ENCODE results near the gene ALDH1B1. TPM values are rescaled to one million over a fixed set of nuclear protein-coding genes. Genes with fewer than 3 reads are reported as not detected.

Gene ALDH1B1
- total RNA-seq, 4 donors from 2014 or later: 2.2 to 4.3 (median 3.4) TPM

- Histone ChIP-seq H3K9me3 (no peaks in the 10 kb centered on the region), H3K36me3 (no peaks in the 10 kb centered on the region), H3K4me3 (no peak overlapping the region), H3K4me1 (peaks cover 6% of the 10 kb centered on the region), H3K27me3 (peaks cover 47% of the 10 kb centered on the region), H3K27ac (no peak overlapping the region)
- DNase-seq (ENCODE audit: low spot score in 2 of 2): no peak
- WGBS: 69% methylated on average over 8 of the region's 8 CpGs
- peak in 1 of 2 donors; percentile 24 for TF ChIP-seq CTCF (IDR thresholded peaks at IDR 0.05)
- TF ChIP-seq EP300 (IDR thresholded peaks at IDR 0.05): no peak
These were observed 24.8 kb downstream of the ALDH1B1 start for GRCh38 chr9:38417003-38417945.

- Histone ChIP-seq H3K36me3 (no peaks in the 10 kb centered on the region), H3K27me3 (peaks cover 48% of the 10 kb centered on the region), H3K9me3 (no peaks in the 10 kb centered on the region), H3K27ac (no peak overlapping the region), H3K4me3 (no peak overlapping the region), H3K4me1 (peaks cover 6% of the 10 kb centered on the region)
- TF ChIP-seq POLR2A (IDR thresholded peaks at IDR 0.05) (no peak), EP300 (IDR thresholded peaks at IDR 0.05) (no peak), POLR2AphosphoS5 (IDR thresholded peaks at IDR 0.05) (no peak), CTCF (IDR thresholded peaks at IDR 0.05) (no peak)
- WGBS: no CpG with 5 or more reads among the region's 1 CpG
- no peak for DNase-seq (ENCODE audit: low spot score in 2 of 2)
These were observed 25.9 kb downstream of the ALDH1B1 start for GRCh38 chr9:38418366-38418765.

- Histone ChIP-seq H3K4me3 (no peak overlapping the region), H3K27ac (no peak overlapping the region), H3K27me3 (peaks cover 48% of the 10 kb centered on the region), H3K4me1 (peaks cover 10% of the 10 kb centered on the region), H3K9me3 (no peaks in the 10 kb centered on the region), H3K36me3 (no peaks in the 10 kb centered on the region)
- 74% methylated on average over 5 of the region's 5 CpGs for WGBS
- DNase-seq (ENCODE audit: low spot score in 2 of 2): no peak
- TF ChIP-seq POLR2A (IDR thresholded peaks at IDR 0.05) (no peak), CTCF (IDR thresholded peaks at IDR 0.05) (no peak), EP300 (IDR thresholded peaks at IDR 0.05) (no peak), POLR2AphosphoS5 (IDR thresholded peaks at IDR 0.05) (no peak)
These were observed 26.7 kb downstream of the ALDH1B1 start for GRCh38 chr9:38419181-38419580.

- DNase-seq (ENCODE audit: low spot score in 2 of 2): no peak
- Histone ChIP-seq H3K27me3 (peaks cover 56% of the 10 kb centered on the region), H3K4me3 (no peak overlapping the region), H3K4me1 (peaks cover 12% of the 10 kb centered on the region), H3K9me3 (no peaks in the 10 kb centered on the region), H3K36me3 (no peaks in the 10 kb centered on the region), H3K27ac (no peak overlapping the region)
- TF ChIP-seq POLR2AphosphoS5 (IDR thresholded peaks at IDR 0.05) (no peak), CTCF (IDR thresholded peaks at IDR 0.05) (no peak), POLR2A (IDR thresholded peaks at IDR 0.05) (no peak), EP300 (IDR thresholded peaks at IDR 0.05) (no peak)
- WGBS: 75% methylated on average over 4 of the region's 9 CpGs
These were observed 29.2 kb downstream of the ALDH1B1 start for GRCh38 chr9:38421498-38422211.

Data from suprapubic skin (tissue), 4 donors.